GM19395 (cell line): ENCODE measurements around the gene VAC14.

ENCODE experiments used
- ATAC-seq: cut with Tn5 transposase; IDR thresholded peaks from one replicate; pipeline ENCODE4 v1.9.1; 2021; ENCODE audit warnings: mild to moderate bottlenecking, moderate library complexity; ENCODE audit not compliant: unreplicated experiment

The VAC14 gene

GRCh38 chr16:70764632-70765031 lies 36.3 kb downstream of the VAC14 start:
- ATAC-seq = no peak

GRCh38 chr16:70760221-70760620 lies 40.7 kb downstream of the VAC14 start:
- ATAC-seq = no peak

- ATAC-seq = no peak
These were observed 41.3 kb downstream of the VAC14 start for GRCh38 chr16:70759666-70760065.

- no peak for ATAC-seq
These were observed 42.2 kb downstream of the VAC14 start for GRCh38 chr16:70758786-70759185.

- no peak for ATAC-seq
These were observed 43.8 kb downstream of the VAC14 start for GRCh38 chr16:70757183-70757582.

- ATAC-seq = no peak
These were observed 44.9 kb downstream of the VAC14 start for GRCh38 chr16:70756071-70756470.

- ATAC-seq = no peak
These were observed 45.9 kb downstream of the VAC14 start for GRCh38 chr16:70754851-70755600.

GRCh38 chr16:70754371-70754770 lies 46.6 kb downstream of the VAC14 start:
- ATAC-seq = no peak

- ATAC-seq = no peak
These were observed 47.1 kb downstream of the VAC14 start for GRCh38 chr16:70753694-70754325.

GRCh38 chr16:70753228-70753627 lies 47.7 kb downstream of the VAC14 start:
- ATAC-seq = no peak

- no peak for ATAC-seq
These were observed 48.5 kb downstream of the VAC14 start for GRCh38 chr16:70752426-70752825.

- no peak for ATAC-seq
These were observed 49.4 kb downstream of the VAC14 start for GRCh38 chr16:70751593-70751992.

- no peak for ATAC-seq
These were observed 50.0 kb downstream of the VAC14 start for GRCh38 chr16:70750893-70751467.

GRCh38 chr16:70749681-70750601 lies 51.0 kb downstream of the VAC14 start:
- no peak for ATAC-seq

- ATAC-seq = no peak
These were observed 51.8 kb downstream of the VAC14 start for GRCh38 chr16:70749006-70749678.

- ATAC-seq = no peak
These were observed 53.0 kb downstream of the VAC14 start for GRCh38 chr16:70747703-70748631.

GRCh38 chr16:70746708-70747424 lies 54.1 kb downstream of the VAC14 start:
- no peak for ATAC-seq

GRCh38 chr16:70746040-70746707 lies 54.8 kb downstream of the VAC14 start:
- ATAC-seq = no peak
